ENCODE data around the gene ASCC2.

DNA sequence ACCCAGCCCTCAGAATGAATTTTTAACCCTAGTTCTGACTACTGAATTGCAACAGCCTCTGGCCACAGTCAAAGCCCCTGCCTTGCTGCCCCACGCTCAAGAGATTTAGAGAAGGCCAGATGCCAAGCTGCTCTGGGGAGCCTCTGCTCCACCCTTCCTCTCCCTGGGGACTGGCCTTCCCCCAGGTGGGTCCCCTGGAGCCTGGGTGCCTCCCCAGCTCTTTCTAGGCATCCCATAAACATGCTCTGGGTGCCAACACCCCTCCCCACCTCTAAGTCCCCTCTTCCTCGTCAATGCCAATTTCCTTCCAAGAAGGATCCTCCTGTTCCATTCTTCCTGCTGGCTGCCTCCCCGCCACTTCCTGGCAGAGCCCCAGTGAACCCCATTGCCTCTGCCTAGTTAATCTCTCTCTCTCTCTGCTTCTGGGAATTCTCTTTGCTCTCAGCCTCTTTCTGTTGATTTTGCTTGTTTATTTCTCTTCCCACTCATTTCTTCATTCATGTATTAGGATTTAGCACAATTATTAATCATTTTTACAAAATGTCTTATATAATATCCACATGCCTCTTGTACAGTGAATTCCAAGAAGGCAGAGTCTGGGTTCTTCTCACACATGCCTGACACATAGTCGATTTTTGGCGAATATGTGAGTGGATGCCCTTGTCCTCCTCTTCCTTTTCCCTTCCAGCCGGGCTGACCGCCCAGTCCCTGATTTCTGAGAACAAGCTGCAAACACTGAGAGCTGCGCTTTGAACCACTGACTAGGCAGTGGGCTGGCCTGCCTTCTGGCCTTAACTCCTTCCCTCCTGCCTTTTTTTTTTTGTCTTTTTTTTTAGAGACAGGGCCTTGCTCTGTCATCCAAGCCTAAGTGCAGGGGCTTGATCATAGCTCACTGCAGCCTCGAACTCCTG lies 53.4 kb downstream of the ASCC2 start:
- no peak for TF ChIP-seq POLR2A (IDR thresholded peaks at IDR 0.05)
- TF ChIP-seq CTCF (IDR thresholded peaks at IDR 0.05 in 4 of 5, conservative IDR thresholded peaks at IDR 0.05 in 1 of 5), result no peak

All from gastrocnemius medialis (tissue), 4 donors.